ENCODE measurements around the gene GLRA1.
"Not testable (repeated sequence)": the region's sequence is repeated elsewhere in the genome, so short reads cannot be mapped to it uniquely, and the experiment has no call there.

GLRA1 gene

GRCh38 chr5:151917904-151918303 is 6.7 kb downstream of the GLRA1 start:
- DNase-seq (ENCODE audit: low read depth): no peak

- DNase-seq (ENCODE audit: low read depth): no peak
Measured at GRCh38 chr5:151913425-151913824, 11.2 kb downstream of the GLRA1 start.

DNA sequence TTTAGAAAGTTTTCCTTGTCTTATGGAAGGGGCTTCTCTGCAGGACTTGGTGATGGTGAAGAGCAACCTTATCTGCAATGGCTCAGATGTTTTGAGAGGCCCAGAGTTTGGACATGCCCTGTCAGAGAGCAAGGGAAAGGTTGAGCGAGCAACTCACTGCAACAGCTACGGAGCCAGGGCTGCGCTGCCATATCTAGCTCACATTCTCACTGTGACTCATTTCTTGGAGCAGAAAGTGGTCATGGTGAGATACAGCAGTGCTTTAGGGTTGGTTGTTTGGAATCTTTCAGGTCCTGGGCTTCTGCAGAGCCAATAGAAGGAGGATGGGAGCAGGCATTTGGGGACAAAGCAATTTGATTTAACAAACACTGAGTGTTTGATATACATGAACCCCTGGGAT is 12.3 kb downstream of the GLRA1 start:
- DNase-seq (ENCODE audit: low read depth): no peak

DNA sequence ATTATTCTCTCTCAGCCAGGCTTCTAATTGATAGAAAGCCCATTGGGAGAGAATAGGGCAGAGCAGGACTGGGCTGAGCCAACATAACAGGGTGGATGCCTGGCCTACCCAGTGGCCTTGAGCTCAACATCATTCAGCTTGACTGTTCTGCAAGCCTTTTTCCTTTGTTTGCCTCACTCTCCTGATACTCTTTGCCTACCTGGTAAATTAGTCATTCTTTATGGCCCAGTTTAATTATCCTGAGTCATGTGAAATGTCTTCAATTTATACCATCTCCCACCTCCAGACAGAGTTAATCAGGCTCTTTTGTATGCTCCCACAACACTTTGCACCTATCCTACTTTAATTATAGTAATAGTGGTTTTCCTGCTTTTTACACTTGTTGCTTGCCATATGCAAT is 13.6 kb downstream of the GLRA1 start:
- no peak for DNase-seq (ENCODE audit: low read depth)

DNA sequence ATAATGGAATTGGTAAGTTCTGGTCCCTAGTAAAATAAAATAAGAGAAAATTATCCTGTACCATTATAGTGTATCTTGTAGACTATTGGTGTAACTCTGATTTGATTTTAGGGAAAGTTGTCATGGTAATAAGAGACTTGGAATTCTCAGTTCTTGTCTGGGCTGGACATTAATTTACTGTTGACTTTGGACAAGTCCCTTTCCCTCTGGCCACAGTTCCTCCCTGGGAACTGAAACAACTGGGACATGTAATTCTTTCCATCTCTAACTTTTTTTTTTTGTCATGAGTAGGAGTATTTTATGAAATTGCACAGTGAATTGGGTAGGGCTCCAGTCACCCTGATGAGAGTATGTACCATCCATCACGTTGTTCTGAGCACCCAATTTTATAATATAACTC is 15.0 kb downstream of the GLRA1 start:
- no peak for DNase-seq (ENCODE audit: low read depth)

- no peak for DNase-seq (ENCODE audit: low read depth)
Measured at GRCh38 chr5:151906246-151906645, 18.4 kb downstream of the GLRA1 start.

DNA sequence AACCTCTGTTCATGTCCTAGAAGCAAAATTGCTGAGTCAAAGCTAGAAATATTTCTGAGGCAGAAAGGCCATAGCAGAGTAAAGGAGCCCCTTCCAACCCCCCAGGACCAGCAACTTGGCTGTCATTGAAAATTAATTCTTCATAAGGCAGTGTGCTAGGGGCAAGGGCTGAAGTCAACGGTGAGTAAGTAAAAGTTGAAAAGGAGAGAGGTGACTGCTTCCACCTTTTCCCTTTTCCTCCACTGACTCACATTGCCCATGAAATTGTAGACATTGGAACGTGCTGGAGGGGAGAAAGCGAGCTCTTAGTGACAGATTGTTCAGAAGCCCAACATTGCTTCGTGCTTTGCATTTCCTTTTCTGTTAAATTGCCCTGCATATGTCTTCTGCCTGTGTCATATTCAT is 19.1 kb downstream of the GLRA1 start:
- DNase-seq (ENCODE audit: low read depth): no peak

- DNase-seq (ENCODE audit: low read depth): no peak
Measured at GRCh38 chr5:151904909-151905308, 19.7 kb downstream of the GLRA1 start.

- DNase-seq (ENCODE audit: low read depth): no peak
Measured at GRCh38 chr5:151904127-151904526, 20.5 kb downstream of the GLRA1 start.

DNA sequence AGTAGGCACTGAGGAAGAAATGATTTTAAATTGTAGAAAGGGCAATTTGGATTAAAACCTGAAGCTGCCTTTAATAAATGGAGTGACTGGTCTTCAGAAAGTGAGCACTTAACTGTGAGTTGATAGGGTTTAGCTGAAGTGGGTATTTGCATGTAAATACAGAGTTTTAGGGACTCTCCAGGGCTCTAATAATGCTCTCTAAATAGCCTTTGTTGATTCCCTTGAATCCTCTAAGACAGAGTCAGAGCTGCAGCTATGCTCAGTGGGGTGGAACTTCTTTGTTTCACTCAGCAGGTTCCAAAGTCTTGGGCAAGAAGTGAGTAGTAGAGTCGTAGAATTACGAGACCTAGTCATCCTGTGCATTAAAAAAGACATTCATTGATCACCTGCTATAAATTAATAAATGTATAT is 21.4 kb downstream of the GLRA1 start:
- DNase-seq (ENCODE audit: low read depth): no peak

GRCh38 chr5:151902215-151902614 is 22.4 kb downstream of the GLRA1 start:
- no peak for DNase-seq (ENCODE audit: low read depth)

GRCh38 chr5:151901611-151902010 is 23.0 kb downstream of the GLRA1 start:
- no peak for DNase-seq (ENCODE audit: low read depth)

- DNase-seq (ENCODE audit: low read depth): no peak
Measured at GRCh38 chr5:151900891-151901290, 23.8 kb downstream of the GLRA1 start.

- no peak for DNase-seq (ENCODE audit: low read depth)
Measured at GRCh38 chr5:151899399-151899798, 25.3 kb downstream of the GLRA1 start.

GRCh38 chr5:151897896-151898295 is 26.8 kb downstream of the GLRA1 start:
- no peak for DNase-seq (ENCODE audit: low read depth)

- DNase-seq (ENCODE audit: low read depth): no peak
Measured at GRCh38 chr5:151897020-151897552, 27.6 kb downstream of the GLRA1 start.

- no peak for DNase-seq (ENCODE audit: low read depth)
Measured at GRCh38 chr5:151896031-151896691, 28.5 kb downstream of the GLRA1 start.

DNA sequence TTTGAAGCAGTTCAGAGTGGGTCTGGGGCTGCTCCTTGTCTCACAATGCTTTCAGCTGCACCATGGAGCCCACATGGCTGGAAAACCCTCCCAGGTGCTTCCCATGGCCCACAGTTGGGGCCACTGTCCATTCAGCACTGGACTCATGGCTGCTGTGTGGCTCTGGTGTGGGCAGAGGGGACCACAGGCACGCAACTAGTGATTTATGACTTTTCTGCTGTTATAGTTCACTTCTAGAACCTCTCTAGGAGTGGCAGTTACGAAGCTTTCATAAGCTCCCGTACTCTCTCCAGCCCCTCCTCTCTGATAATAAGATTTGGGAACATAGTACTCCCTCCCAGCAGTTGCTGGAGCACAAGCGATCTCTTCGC is 29.0 kb downstream of the GLRA1 start:
- no peak for DNase-seq (ENCODE audit: low read depth)

GRCh38 chr5:151893485-151893884 is 31.2 kb downstream of the GLRA1 start:
- not testable (repeated sequence) for DNase-seq (ENCODE audit: low read depth)

DNA sequence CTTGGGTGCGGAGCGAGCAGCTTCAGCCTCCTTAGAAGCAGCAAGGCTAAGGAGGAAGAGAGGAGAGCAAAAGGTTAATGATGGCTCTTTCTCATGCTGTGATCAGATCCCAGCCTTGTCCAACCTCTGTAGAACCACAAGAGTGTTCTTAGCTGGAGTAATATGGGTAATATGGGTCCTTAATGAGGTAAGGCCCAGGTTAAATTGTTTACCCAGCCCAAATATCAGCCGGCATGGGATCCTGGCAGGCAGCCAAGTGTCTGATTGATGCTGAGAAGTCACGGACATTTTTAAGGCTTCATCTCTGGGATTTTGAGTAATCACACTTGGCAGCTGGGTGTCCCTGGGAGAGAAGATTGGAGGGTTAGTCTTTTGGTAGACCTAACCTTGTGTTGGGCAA is 32.3 kb downstream of the GLRA1 start:
- DNase-seq (ENCODE audit: low read depth): no peak

- no peak for DNase-seq (ENCODE audit: low read depth)
Measured at GRCh38 chr5:151890299-151890698, 34.4 kb downstream of the GLRA1 start.

DNA sequence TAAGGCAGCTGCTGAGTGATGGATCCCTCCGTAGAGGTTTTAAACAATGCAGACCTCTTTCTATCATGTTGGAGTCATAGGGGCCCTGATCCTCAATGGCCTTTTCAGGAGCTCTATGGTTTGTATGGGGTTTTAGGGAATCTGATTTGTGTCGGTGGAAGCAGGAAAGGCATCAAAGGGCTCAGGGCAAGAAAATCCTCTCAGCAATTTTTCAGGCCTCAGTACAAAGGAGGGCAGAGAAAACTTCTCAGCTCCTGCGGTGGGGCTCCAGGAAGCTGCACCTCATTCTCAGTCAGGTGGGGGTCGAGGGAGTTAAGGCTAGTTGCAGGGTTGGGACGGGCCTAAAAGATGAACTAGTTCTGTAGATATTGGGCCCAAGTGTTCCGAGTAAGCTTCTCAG is 35.0 kb downstream of the GLRA1 start:
- DNase-seq (ENCODE audit: low read depth): no peak

DNA sequence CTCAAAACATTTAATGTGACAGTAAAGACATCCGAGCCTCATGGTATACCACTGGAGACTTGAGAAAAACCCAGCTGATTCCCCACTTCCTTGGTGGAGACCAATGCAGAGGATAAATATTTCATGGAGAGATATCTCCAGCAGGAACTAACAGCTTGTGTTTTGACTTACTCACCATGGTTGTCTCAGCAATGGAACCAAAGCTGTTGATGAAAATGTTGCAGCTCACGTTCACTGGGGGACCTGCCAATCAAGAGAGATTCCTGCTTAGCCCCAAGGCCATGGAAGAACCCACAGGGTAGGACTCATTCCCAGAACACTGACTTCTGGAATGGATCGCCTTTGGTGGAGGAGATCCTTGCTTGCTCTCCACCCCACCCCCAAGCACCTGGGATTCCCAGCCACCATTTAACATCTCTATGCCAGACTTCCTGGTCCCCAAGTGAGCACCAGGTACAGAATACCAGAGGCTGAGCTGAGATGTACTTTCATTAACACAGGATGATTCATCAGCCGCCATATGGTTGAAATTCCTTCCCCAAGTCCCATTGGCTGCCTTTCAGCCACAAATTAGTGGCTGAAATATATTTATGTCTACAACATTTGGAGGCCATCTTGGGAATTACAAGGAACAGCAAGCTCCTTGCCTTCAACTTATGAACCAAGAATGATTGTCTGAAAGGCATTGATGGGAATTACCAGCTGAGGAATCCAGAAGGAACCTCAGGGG is 37.9 kb downstream of the GLRA1 start:
- no peak for DNase-seq (ENCODE audit: low read depth)

Measured in CMK (cell line).